GM12801 (cell line): ENCODE data around the gene HHIPL1.

Experiments
- TF ChIP-seq, protein P1 (sequence below): IDR thresholded peaks from one replicate; pipeline ENCODE4 v1.5.1; 2011; ENCODE audit warnings: control low read depth; ENCODE audit not compliant: insufficient read length; ENCODE audit errors: extremely low read depth

Gene HHIPL1

GRCh38 chr14:99727096-99727870 lies 82.4 kb downstream of the HHIPL1 start:
- TF ChIP-seq, protein P1, sequence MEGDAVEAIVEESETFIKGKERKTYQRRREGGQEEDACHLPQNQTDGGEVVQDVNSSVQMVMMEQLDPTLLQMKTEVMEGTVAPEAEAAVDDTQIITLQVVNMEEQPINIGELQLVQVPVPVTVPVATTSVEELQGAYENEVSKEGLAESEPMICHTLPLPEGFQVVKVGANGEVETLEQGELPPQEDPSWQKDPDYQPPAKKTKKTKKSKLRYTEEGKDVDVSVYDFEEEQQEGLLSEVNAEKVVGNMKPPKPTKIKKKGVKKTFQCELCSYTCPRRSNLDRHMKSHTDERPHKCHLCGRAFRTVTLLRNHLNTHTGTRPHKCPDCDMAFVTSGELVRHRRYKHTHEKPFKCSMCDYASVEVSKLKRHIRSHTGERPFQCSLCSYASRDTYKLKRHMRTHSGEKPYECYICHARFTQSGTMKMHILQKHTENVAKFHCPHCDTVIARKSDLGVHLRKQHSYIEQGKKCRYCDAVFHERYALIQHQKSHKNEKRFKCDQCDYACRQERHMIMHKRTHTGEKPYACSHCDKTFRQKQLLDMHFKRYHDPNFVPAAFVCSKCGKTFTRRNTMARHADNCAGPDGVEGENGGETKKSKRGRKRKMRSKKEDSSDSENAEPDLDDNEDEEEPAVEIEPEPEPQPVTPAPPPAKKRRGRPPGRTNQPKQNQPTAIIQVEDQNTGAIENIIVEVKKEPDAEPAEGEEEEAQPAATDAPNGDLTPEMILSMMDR: no peak

- TF ChIP-seq, protein P1: no peak
Observed at GRCh38 chr14:99728231-99728920, 83.4 kb downstream of the HHIPL1 start.

GRCh38 chr14:99728981-99729451 lies 84.1 kb downstream of the HHIPL1 start:
- TF ChIP-seq, protein P1: no peak
